ENCODE data around the gene ZBTB39.
A peak's percentile ranks its signal among the peaks of the same experiment; 100 is the strongest.
"Not testable (repeated sequence)": the region's sequence is repeated elsewhere in the genome, so short reads cannot be mapped to it uniquely, and the experiment has no call there.

The ZBTB39 gene
- total RNA-seq = 26.2 to 50.3 (median 43.2) reads per million in 4 experiments

- peak; percentile 59 for DNase-seq
These were observed at the start of gene ZBTB39 for GRCh38 chr12:57005980-57006808. ZBTB39 (minus strand) TSS chr12:57006546; CDS start chr12:57004917, 1,629 bp downstream.

GRCh38 chr12:57055824-57056223 lies 49.5 kb upstream of the ZBTB39 start:
- no peak for DNase-seq

GRCh38 chr12:57053901-57054300 lies 47.6 kb upstream of the ZBTB39 start:
- DNase-seq = not testable (repeated sequence)

- DNase-seq = not testable (repeated sequence)
These were observed 46.8 kb upstream of the ZBTB39 start for GRCh38 chr12:57053146-57053545.

- no peak for DNase-seq
These were observed 44.7 kb upstream of the ZBTB39 start for GRCh38 chr12:57051011-57051410.

- no peak for DNase-seq
These were observed 43.5 kb upstream of the ZBTB39 start, which contains the start of gene MYO1A for GRCh38 chr12:57049890-57050289. MYO1A (minus strand) TSS chr12:57050129; CDS start chr12:57048323, 1,806 bp downstream.

GRCh38 chr12:57049119-57049446 lies 42.7 kb upstream of the ZBTB39 start:
- no peak for DNase-seq

- DNase-seq = no peak
These were observed 42.2 kb upstream of the ZBTB39 start for GRCh38 chr12:57048423-57049118.

GRCh38 chr12:57047981-57048380 lies 41.6 kb upstream of the ZBTB39 start:
- DNase-seq = no peak

- DNase-seq = no peak
These were observed 40.9 kb upstream of the ZBTB39 start for GRCh38 chr12:57046947-57047890.

GRCh38 chr12:57046086-57046791 lies 39.9 kb upstream of the ZBTB39 start:
- no peak for DNase-seq

GRCh38 chr12:57044889-57045288 lies 38.5 kb upstream of the ZBTB39 start:
- no peak for DNase-seq

GRCh38 chr12:57044468-57044867 lies 38.1 kb upstream of the ZBTB39 start:
- no peak for DNase-seq

GRCh38 chr12:57042695-57043094 lies 36.3 kb upstream of the ZBTB39 start:
- no peak for DNase-seq

- DNase-seq = no peak
These were observed 34.4 kb upstream of the ZBTB39 start for GRCh38 chr12:57040750-57041149.

GRCh38 chr12:57040211-57040610 lies 33.9 kb upstream of the ZBTB39 start:
- no peak for DNase-seq

- DNase-seq = no peak
These were observed 32.9 kb upstream of the ZBTB39 start for GRCh38 chr12:57039016-57039798.

GRCh38 chr12:57037264-57037663 lies 30.9 kb upstream of the ZBTB39 start:
- DNase-seq = no peak

GRCh38 chr12:57033431-57033830 lies 27.1 kb upstream of the ZBTB39 start:
- no peak for DNase-seq

- DNase-seq = no peak
These were observed 25.4 kb upstream of the ZBTB39 start for GRCh38 chr12:57031789-57032188.

GRCh38 chr12:57031138-57031725 lies 24.9 kb upstream of the ZBTB39 start:
- DNase-seq = no peak

All from effector CD8-positive, alpha-beta T cell (primary cell).